ENCODE results near the gene OR6S1.

The OR6S1 gene

GRCh38 chr14:20618271-20618749, 23.2 kb downstream of the OR6S1 start:
- no peak overlapping the region for H3K4me3 ChIP-seq (ENCODE audit: low read length)
- H3K9me3 ChIP-seq (ENCODE audit: low read length) = no peaks in the 10 kb centered on the region
- no peak overlapping the region for H2AFZ ChIP-seq (ENCODE audit: low read depth, low read length)
- peaks cover 22% of the 10 kb centered on the region for H3K27me3 ChIP-seq (ENCODE audit: insufficient read depth, low read length)
- peaks cover 9% of the 10 kb centered on the region for H3K4me1 ChIP-seq (ENCODE audit: insufficient read depth, low read length)
- no peaks in the 10 kb centered on the region for H3K36me3 ChIP-seq (ENCODE audit: insufficient read depth, low read length)

DNA sequence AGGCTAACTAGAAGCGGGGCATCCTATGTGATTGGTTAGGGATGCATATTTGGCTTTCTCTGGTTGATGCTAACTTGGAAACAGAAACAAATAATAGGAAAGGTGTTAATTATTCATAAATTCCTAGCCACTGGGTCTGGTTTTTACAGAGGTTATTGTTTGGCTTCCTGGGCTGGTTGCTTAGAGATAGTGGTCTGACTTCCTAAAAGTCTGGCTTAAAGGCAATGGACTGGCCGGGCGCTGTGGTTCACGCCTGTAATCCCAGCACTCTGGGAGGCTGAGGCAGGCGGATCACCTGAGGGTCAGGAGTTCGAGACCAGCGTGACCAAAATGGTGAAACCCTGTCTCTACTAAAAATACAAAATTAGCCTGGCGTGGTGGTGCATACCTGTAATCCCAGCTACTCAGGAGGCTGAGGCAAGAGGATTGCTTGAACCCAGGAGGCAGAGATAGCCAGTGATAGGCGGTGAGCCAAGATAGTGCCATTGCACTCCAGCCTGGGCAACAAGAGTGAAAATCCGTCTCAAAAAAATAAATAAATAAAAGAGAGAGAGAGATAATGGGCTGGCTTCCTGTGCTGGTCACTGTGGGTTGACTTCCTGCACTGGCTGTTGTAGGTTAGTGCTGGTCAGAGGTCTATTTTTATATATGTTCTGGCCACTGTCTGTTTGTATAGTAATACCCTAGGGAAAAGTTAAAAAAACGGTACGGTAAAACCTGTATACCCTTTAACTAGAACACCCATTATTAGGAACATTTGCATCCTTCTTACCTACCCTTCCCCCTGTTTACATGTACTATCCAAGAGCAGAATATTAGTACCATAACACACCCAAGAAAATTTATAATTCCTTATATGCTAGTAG, 24.1 kb downstream of the OR6S1 start:
- H2AFZ ChIP-seq (ENCODE audit: low read depth, low read length) = no peak overlapping the region
- H3K9me3 ChIP-seq (ENCODE audit: low read length) = no peaks in the 10 kb centered on the region
- no peaks in the 10 kb centered on the region for H3K36me3 ChIP-seq (ENCODE audit: insufficient read depth, low read length)
- peaks cover 5% of the 10 kb centered on the region for H3K4me1 ChIP-seq (ENCODE audit: insufficient read depth, low read length)
- H3K4me3 ChIP-seq (ENCODE audit: low read length) = no peak overlapping the region
- H3K27me3 ChIP-seq (ENCODE audit: insufficient read depth, low read length) = peaks cover 12% of the 10 kb centered on the region

GRCh38 chr14:20615996-20616395, 25.5 kb downstream of the OR6S1 start:
- Histone ChIP-seq H3K4me1 (ENCODE audit: insufficient read depth, low read length) (peaks cover 5% of the 10 kb centered on the region), H3K27me3 (ENCODE audit: insufficient read depth, low read length) (peaks cover 4% of the 10 kb centered on the region), H2AFZ (ENCODE audit: low read depth, low read length) (no peak overlapping the region), H3K4me3 (ENCODE audit: low read length) (no peak overlapping the region), H3K9me3 (ENCODE audit: low read length) (no peaks in the 10 kb centered on the region), H3K36me3 (ENCODE audit: insufficient read depth, low read length) (no peaks in the 10 kb centered on the region)

DNA sequence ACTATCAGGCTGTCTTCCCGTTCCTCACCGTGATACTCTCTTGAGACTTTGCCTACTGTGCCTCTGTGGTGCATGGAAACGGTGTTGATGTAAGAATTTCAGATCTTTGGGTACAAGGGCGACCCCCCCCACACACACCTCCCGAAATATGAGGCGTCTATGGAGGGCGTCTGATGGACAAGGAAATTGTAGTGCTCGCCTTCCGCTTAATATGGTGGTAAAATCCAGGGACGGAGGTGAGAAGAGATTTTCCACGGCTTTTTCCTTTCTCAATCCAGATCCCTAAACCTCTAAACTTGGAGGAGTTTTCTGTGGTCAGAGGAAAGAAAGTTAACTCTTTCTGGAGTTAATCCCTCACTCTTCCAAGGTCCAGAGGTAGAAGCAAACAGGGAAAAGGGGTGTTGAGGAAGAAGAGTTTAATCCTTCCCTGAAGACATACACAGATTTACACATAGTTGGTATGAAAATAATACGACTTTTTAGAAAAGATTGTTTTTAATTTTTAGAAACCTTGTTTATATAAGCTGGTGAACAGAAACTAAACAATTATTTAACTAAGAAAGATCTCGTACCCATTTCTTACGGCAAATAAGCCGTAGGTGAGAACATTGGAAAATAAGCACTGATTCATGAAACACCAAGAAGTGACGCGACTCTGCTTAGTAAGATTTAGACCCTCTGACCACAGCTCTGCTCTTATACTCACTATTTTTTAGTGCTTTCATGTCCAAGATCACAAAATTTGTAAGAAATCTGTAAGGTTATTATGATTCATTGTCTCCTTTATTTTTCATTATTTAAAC, 27.3 kb downstream of the OR6S1 start:
- H3K4me3 ChIP-seq (ENCODE audit: low read length) = peak overlapping the region; percentile 54
- H3K9me3 ChIP-seq (ENCODE audit: low read length) = no peaks in the 10 kb centered on the region
- H3K36me3 ChIP-seq (ENCODE audit: insufficient read depth, low read length) = no peaks in the 10 kb centered on the region
- peak overlapping the region; percentile 66 for H2AFZ ChIP-seq (ENCODE audit: low read depth, low read length)
- H3K27me3 ChIP-seq (ENCODE audit: insufficient read depth, low read length) = no peaks in the 10 kb centered on the region
- H3K4me1 ChIP-seq (ENCODE audit: insufficient read depth, low read length) = peaks cover 5% of the 10 kb centered on the region

DNA sequence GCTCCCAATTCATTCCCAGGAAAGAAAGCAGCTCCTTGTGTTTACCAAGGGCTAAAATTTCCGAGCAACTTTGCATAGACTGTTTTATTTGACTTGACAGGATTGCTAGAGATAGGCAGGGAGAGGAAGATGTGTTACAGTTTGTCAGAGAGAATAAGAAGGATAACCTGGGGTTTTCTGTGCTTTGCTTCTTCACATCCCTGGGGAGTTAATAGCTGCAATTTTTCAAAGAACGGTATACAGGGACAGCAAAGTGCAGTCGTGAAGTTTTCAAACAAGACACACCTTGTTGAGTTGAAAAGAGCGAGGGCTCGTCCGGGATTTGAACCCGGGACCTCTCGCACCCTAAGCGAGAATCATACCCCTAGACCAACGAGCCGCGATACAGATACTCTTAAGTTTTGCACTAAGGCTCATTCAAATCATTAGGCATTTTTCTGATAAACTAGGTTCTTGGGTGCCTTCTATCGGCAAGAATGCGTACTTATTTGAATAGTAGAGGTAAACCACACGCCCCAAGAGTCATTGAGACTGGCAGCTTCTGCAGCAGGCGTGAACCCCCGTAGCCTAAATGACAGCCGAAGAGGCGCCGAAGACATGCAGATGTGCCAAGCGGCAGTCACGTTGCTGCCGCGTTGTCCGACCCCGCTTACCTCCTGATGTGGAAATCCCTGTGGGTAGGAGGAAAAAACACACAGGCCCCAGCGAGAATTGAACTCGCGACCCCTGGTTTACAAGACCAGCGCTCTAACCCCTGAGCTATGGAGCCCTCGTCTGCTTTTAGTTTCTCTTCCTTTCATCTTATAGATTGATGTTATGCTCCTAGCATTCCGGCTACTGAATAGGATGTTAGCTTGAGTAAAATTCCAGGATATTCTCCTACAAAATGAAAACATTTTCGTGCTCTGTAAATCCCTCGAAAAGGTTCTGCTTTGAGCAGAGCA, 28.1 kb downstream of the OR6S1 start:
- H3K36me3 ChIP-seq (ENCODE audit: insufficient read depth, low read length) = no peaks in the 10 kb centered on the region
- H3K4me3 ChIP-seq (ENCODE audit: low read length) = peak overlapping the region; percentile 54
- no peaks in the 10 kb centered on the region for H3K9me3 ChIP-seq (ENCODE audit: low read length)
- peaks cover 5% of the 10 kb centered on the region for H3K4me1 ChIP-seq (ENCODE audit: insufficient read depth, low read length)
- peak overlapping the region; percentile 66 for H2AFZ ChIP-seq (ENCODE audit: low read depth, low read length)
- H3K27me3 ChIP-seq (ENCODE audit: insufficient read depth, low read length) = no peaks in the 10 kb centered on the region

DNA sequence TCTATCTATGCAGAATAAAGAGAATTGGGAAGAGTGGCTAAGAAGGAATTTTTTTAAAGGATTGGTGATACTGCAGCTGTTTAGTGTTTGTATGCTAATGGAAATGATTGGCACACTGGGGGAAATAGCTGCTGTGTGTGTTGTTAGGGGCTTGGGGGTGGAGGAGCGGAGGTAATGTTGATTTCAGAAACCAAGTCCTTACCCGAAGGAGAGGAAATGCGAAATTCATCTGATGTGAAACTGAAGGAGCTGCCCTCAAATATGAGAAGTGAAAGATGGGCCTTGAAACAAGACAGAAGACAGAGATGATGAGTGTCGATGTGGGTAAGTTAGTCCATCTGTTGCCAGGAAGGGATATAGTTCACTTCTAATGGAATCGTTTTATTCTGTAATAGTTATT, 29.1 kb downstream of the OR6S1 start:
- peaks cover 5% of the 10 kb centered on the region for H3K4me1 ChIP-seq (ENCODE audit: insufficient read depth, low read length)
- H3K9me3 ChIP-seq (ENCODE audit: low read length) = no peaks in the 10 kb centered on the region
- H2AFZ ChIP-seq (ENCODE audit: low read depth, low read length) = no peak overlapping the region
- H3K27me3 ChIP-seq (ENCODE audit: insufficient read depth, low read length) = no peaks in the 10 kb centered on the region
- no peaks in the 10 kb centered on the region for H3K36me3 ChIP-seq (ENCODE audit: insufficient read depth, low read length)
- no peak overlapping the region for H3K4me3 ChIP-seq (ENCODE audit: low read length)

GRCh38 chr14:20611277-20611676, 30.2 kb downstream of the OR6S1 start:
- H2AFZ ChIP-seq (ENCODE audit: low read depth, low read length) = no peak overlapping the region
- no peaks in the 10 kb centered on the region for H3K27me3 ChIP-seq (ENCODE audit: insufficient read depth, low read length)

DNA sequence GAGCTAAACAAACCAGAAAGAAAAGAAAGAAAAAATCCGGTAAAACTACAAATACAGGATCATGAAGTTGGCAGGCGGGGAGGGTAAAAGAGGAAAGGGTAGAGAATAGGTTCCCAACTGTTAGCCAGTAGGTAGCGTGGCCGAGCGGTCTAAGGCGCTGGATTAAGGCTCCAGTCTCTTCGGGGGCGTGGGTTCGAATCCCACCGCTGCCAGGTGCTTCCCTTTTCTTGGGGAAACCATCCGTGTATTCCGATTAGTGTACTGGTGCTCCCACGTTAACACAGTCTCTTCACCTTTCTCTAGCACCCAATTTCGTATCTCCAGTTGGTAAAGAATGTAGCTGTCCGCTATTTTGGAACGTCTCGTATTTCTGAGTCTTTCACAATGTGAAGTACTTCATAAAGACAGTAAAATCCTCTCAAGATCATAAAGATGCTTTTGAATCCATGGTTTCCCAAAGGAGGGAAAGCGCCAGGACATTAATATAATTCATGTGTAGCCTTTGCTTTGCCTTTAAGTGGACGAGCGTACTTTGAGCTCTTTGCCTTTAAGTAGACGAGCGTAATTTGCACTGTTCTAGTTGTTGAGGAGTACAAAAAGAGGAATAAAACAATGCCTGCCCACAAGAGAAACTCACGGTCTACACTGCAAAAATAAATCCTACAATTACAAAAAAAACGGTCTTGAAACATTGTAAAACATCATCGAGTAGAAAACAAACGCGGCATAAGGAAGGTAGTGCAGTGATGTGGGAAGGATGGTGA, 31.3 kb downstream of the OR6S1 start:
- H2AFZ ChIP-seq (ENCODE audit: low read depth, low read length) = peak overlapping the region; percentile 95
- H3K27me3 ChIP-seq (ENCODE audit: insufficient read depth, low read length) = no peaks in the 10 kb centered on the region
- H3K4me1 ChIP-seq (ENCODE audit: insufficient read depth, low read length) = peaks cover 5% of the 10 kb centered on the region
- no peaks in the 10 kb centered on the region for H3K36me3 ChIP-seq (ENCODE audit: insufficient read depth, low read length)
- peak overlapping the region; percentile 91 for H3K4me3 ChIP-seq (ENCODE audit: low read length)
- no peaks in the 10 kb centered on the region for H3K9me3 ChIP-seq (ENCODE audit: low read length)

More at GRCh38 chr14:20611277-20611676, 30.2 kb downstream of the OR6S1 start:
- Histone ChIP-seq H3K36me3 (ENCODE audit: insufficient read depth, low read length) (no peaks in the 10 kb centered on the region), H3K4me3 (ENCODE audit: low read length) (no peak overlapping the region), H3K9me3 (ENCODE audit: low read length) (no peaks in the 10 kb centered on the region), H3K4me1 (ENCODE audit: insufficient read depth, low read length) (peaks cover 5% of the 10 kb centered on the region)

GRCh38 chr14:20609215-20610001, 32.1 kb downstream of the OR6S1 start:
- peaks cover under 1% of the 10 kb centered on the region for H3K4me1 ChIP-seq (ENCODE audit: insufficient read depth, low read length)
- H3K9me3 ChIP-seq (ENCODE audit: low read length) = no peaks in the 10 kb centered on the region
- no peaks in the 10 kb centered on the region for H3K36me3 ChIP-seq (ENCODE audit: insufficient read depth, low read length)
- peak overlapping the region; percentile 95 for H2AFZ ChIP-seq (ENCODE audit: low read depth, low read length)
- peak overlapping the region; percentile 91 for H3K4me3 ChIP-seq (ENCODE audit: low read length)
- H3K27me3 ChIP-seq (ENCODE audit: insufficient read depth, low read length) = no peaks in the 10 kb centered on the region

DNA sequence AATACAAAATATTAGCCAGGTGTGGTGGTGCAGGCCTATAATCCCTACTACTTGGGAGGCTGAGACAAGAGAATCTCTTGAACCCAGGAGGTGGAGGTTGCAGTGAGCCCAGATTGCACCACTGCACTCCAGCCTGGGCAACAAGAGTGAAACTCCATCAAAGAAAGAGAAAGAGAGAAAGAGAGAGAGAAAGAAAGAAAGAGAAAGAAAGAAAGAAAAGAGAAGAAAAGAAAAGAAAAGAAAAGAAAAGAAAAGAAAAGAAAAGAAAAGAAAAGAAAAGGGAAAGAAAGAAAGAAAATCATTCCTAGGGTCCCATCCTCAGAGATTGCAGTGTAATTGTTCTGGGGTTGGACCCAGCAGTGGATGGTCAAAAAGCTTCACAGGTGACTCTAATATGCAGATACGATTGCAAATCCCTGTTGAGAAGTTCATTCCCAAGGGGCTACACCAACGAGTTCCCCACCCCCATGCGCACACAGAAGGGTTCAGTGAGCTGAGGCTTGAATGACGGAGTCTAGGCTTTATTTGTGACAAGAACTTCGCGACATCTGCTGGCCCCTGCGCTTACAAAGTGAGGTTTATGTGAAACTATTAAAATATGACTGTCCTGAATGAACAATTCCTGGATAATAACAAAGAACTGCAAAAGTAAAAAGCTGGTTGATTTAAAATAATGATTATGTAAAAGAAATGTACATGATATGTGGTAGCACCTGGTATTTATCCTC, 32.9 kb downstream of the OR6S1 start:
- no peaks in the 10 kb centered on the region for H3K36me3 ChIP-seq (ENCODE audit: insufficient read depth, low read length)
- H2AFZ ChIP-seq (ENCODE audit: low read depth, low read length) = no peak overlapping the region
- no peaks in the 10 kb centered on the region for H3K9me3 ChIP-seq (ENCODE audit: low read length)
- no peaks in the 10 kb centered on the region for H3K4me1 ChIP-seq (ENCODE audit: insufficient read depth, low read length)
- H3K4me3 ChIP-seq (ENCODE audit: low read length) = no peak overlapping the region
- H3K27me3 ChIP-seq (ENCODE audit: insufficient read depth, low read length) = no peaks in the 10 kb centered on the region

- no peaks in the 10 kb centered on the region for H3K27me3 ChIP-seq (ENCODE audit: insufficient read depth, low read length)
- no peaks in the 10 kb centered on the region for H3K4me1 ChIP-seq (ENCODE audit: insufficient read depth, low read length)
- H3K9me3 ChIP-seq (ENCODE audit: low read length) = no peaks in the 10 kb centered on the region
- H2AFZ ChIP-seq (ENCODE audit: low read depth, low read length) = no peak overlapping the region
- no peak overlapping the region for H3K4me3 ChIP-seq (ENCODE audit: low read length)
- no peaks in the 10 kb centered on the region for H3K36me3 ChIP-seq (ENCODE audit: insufficient read depth, low read length)
Measured at GRCh38 chr14:20607617-20608016, 33.9 kb downstream of the OR6S1 start.

Data from neuron (in vitro differentiated cells).